Stimulated activated CD8-positive, alpha-beta memory T cell treated with anti-CD3 and anti-CD28 coated beads, Interleukin-15, amount 100 ng/mL, for 1 hour (primary cell): ENCODE results near the gene MEIS2.

Experiments used
- DNase-seq: peaks from one replicate; pipeline ENCODE4 v3.0.0-alpha.2; 2020; ENCODE audit warnings: low read depth

MEIS2 gene

GRCh38 chr15:37040072-37040742, 60.1 kb downstream of the MEIS2 start:
- DNase-seq = no peak

- DNase-seq = no peak
These were observed 61.6 kb downstream of the MEIS2 start for GRCh38 chr15:37038716-37039106.

GRCh38 chr15:37037850-37038715, 62.3 kb downstream of the MEIS2 start:
- no peak for DNase-seq

- DNase-seq = no peak
These were observed 63.2 kb downstream of the MEIS2 start for GRCh38 chr15:37037071-37037655.

- DNase-seq = no peak
These were observed 65.3 kb downstream of the MEIS2 start for GRCh38 chr15:37034835-37035748.

- no peak for DNase-seq
These were observed 66.0 kb downstream of the MEIS2 start for GRCh38 chr15:37034392-37034791.

GRCh38 chr15:37032091-37032775, 68.1 kb downstream of the MEIS2 start:
- no peak for DNase-seq

- no peak for DNase-seq
These were observed 69.2 kb downstream of the MEIS2 start for GRCh38 chr15:37031198-37031597.

- no peak for DNase-seq
These were observed 71.6 kb downstream of the MEIS2 start for GRCh38 chr15:37028625-37029296.

- no peak for DNase-seq
These were observed 79.5 kb downstream of the MEIS2 start for GRCh38 chr15:37020852-37021251.

- DNase-seq = no peak
These were observed 80.6 kb downstream of the MEIS2 start for GRCh38 chr15:37019479-37020433.

GRCh38 chr15:37017031-37017625, 83.2 kb downstream of the MEIS2 start:
- no peak for DNase-seq

GRCh38 chr15:37016231-37016630, 84.1 kb downstream of the MEIS2 start:
- DNase-seq = no peak

GRCh38 chr15:37015451-37015850, 84.9 kb downstream of the MEIS2 start:
- no peak for DNase-seq

GRCh38 chr15:37015035-37015434, 85.3 kb downstream of the MEIS2 start:
- no peak for DNase-seq

- DNase-seq = no peak
These were observed 85.8 kb downstream of the MEIS2 start for GRCh38 chr15:37014566-37014965.

GRCh38 chr15:37014137-37014536, 86.2 kb downstream of the MEIS2 start:
- DNase-seq = no peak

- DNase-seq = no peak
These were observed 89.8 kb downstream of the MEIS2 start for GRCh38 chr15:37010595-37010994.

- DNase-seq = no peak
These were observed 91.1 kb downstream of the MEIS2 start for GRCh38 chr15:37009288-37009687.
